CMK (cell line): ENCODE results near the gene CRELD1.
"Not testable (repeated sequence)": the region's sequence is repeated elsewhere in the genome, so short reads cannot be mapped to it uniquely, and the experiment has no call there.

Experiments used
- DNase-seq: peaks from one replicate; pipeline ENCODE4 v3.0.0-alpha.2; 2010; ENCODE audit warnings: low read depth

The CRELD1 gene

DNA sequence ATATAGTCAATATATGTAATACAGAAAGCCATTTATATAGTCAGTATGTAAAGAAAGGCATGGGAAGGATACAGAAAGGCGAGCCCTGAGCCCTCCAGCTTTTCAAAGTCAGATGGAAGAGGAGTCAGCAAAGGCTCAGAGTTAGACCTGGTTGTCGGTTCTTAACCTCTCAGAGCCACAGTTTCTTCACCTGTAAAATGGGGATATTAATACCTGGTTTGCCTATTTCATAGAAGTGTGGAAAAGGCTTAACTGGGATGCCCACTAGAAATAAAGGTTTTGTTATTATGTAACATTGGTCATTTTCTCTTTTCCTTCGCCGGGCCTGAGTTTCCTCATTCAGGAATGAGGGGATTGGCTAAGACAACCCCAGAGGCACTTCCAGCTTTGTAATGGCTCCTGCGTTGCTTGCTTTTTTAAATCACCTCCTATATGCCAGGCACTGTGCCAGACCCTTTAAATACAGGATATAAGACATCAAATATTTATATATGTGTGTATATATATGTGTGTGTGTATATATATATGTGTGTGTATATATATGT lies 2.4 kb downstream of the CRELD1 start:
- no peak for DNase-seq

GRCh38 chr3:9937486-9938238 lies 4.0 kb downstream of the CRELD1 start:
- no peak for DNase-seq

DNA sequence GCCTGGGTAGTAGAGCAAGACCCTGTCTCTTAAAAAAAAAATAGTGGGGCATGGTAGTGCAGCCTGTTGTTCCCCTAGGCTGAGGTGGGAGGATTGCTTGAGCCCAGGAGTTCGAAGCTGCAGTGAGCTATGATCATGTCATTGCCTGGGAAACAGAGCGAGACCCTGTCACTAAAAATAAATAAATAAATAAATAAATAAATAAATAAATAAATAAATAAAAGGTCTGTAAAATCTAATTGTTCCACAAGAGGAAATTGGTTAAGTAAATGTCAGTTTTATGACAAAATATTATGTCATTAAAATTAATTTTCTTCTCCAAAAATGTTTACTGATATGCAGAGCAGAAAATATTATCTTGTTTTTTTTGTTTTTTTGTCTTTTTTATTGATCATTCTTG lies 5.3 kb downstream of the CRELD1 start:
- DNase-seq: no peak

DNA sequence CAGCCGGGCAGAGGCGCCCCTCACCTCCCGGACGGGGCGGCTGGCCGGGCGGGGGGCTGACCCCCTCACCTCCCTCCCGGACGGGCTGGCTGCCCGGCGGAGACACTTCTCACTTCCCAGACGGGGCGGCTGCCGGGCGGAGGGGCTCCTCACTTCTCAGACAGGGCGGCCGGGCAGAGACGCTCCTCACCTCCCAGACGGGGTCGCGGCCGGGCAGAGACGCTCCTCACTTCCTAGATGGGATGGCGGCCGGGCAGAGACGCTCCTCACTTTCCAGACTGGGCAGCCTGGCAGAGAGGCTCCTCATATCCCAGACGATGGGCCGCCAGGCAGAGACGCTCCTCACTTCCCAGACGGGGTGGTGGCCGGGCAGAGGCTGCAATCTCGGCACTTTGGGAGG lies 6.3 kb downstream of the CRELD1 start:
- not testable (repeated sequence) for DNase-seq

GRCh38 chr3:9940746-9941145 lies 7.1 kb downstream of the CRELD1 start:
- DNase-seq: no peak

DNA sequence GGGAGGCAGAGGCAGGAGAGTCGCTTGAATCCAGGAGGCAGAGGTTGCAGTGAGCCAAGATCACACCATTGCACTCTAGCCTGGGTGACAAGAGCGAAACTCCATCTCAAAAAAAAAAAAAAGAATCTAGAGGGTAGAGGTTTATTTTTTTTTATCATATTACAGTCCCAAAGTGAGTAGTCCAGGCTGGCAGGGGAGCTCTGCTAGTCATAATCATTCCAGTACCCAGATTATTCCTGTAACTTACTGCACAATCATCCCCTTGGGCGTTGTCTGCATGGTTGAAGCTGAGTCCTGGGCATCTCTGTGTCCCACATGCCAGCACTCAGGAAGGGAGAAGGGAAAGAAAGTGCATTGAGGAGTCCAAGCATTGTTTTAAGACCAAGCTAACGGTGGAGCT lies 8.5 kb downstream of the CRELD1 start:
- no peak for DNase-seq

DNA sequence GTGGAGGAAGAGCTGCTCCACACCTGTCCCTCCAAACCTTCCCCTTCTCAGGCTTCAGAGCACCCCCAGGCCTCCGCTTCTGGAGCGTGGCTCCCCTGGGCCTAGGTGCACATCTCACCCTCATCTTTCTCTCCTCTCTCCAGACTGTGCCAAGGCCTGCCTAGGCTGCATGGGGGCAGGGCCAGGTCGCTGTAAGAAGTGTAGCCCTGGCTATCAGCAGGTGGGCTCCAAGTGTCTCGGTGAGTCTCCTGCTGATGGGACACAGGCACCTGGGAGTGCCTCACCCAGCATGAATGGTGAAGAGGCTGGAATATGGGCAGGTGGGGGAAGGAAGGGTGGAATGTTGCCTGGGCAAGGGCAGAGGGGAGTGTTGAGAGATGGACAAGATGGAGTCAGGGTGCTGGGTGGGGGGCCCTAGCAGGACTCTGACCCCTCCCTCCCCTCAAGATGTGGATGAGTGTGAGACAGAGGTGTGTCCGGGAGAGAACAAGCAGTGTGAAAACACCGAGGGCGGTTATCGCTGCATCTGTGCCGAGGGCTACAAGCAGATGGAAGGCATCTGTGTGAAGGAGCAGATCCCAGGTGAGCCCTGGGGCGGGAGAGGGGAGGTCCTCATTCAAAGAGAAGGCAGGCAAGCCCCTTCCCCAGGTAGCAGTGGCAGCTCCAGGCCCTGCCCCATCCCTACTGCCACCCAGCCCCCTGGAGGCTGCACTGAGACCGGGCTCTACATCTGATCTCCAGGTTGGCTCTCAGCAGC lies 9.5 kb downstream of the CRELD1 start:
- DNase-seq: no peak

GRCh38 chr3:9944271-9944670 lies 10.6 kb downstream of the CRELD1 start:
- DNase-seq: no peak

DNA sequence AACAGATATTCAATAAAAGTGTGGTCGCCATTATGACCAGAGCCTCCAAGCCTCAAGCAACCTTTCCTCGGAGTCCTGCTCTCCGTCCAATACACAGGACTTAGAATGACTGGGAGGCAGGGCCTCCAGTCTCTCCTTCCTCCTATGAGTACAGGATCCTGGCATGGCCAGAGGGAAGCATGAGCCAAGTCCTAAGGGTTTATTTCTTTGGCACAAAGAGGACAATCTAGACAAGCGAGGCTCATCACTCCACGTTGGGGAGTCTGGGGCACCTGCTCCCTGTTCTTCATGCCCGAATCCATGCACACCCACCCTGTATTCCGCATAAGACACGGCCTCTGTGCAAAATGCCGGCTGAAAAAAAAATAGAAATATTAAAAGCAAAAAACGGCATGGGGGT lies 11.7 kb downstream of the CRELD1 start:
- DNase-seq: no peak

DNA sequence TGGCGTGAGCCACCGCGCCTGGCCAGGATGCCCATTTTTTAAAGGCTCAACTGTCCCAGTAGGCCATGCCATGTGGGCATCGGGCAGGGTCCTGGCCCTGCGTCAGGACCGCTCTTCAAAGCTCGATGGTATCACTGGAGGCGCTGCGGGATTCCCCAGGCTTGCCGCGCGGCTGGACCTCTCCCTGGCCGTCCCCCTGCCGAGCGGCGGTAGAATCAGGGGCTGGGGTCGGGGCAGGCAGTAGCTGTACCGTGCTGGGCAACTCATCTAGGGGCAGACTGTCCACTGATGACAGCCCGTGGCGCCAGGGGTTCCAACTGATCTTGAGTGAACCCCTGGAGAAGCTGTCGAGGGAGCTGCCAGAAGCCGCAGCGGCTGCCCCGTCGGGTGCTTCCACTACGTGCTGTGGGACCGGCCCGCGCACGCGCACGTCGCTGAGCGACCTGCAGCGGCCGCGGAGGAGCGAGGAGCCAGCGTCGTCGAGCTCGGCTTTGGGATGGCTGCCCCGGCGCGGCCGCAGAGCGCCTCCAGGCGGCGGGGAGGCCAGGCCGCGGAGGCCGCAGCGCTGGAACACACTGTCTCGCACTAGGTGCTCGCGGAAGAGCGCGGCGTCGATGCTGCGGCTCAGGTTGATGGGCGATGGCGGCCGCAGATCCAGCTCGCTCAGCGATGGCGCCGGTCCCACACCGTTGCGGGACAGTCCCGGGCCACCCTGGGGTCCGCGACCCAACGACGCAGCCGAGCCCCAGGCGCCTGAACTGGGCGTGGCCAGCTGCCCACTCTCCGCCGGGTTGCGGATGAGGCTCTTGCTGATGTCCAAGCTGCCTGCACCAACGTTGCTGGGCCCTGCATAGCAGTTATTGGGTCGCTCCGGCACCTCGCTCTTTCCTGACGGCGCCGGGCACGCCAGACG lies 12.7 kb downstream of the CRELD1 start:
- DNase-seq: peak; percentile 80

- no peak for DNase-seq
Measured at GRCh38 chr3:9947025-9947995, 13.7 kb downstream of the CRELD1 start.

- no peak for DNase-seq
Measured at GRCh38 chr3:9948586-9948985, 15.0 kb downstream of the CRELD1 start.

DNA sequence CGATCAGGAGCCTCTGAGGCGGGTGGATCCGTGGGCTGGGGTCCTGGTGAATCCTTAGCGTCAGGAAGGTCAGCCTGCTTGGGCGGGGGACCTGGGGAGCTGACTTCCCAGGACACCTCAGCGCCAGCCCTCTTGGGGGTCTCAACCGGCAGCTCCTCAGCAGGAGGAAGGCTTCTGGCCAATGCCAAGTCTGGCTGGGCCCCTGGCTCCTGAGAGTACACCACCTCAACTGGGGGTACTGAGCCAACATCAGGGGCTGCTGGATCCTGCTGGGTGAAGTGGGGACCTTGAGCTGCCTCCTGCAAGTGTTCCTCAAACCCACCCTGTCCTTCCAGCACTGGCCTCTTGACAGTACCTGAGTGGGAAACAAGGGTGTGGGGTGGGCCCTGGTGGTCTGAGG lies 15.5 kb downstream of the CRELD1 start:
- no peak for DNase-seq

DNA sequence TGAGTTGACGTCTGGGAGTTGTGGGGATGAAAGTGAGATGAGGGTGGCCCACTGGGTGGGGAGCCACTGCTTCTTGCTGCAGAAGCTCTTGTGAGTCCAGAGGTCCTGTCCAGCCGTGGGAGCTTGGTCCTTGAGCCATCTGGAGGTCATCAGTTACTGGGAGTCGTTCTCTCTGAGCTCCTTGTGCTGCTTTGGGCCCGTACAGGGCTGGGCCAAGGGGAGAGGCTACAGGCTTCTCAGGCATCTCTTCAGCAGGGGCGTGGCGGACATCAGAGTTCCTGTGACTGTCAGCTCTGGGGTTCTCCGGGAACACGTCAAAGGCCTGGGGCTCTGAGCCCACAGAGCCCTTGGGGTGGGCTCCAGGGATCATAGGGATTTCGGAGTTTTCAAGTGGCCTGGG lies 16.0 kb downstream of the CRELD1 start:
- no peak for DNase-seq

GRCh38 chr3:9951126-9951525 lies 17.5 kb downstream of the CRELD1 start:
- DNase-seq: no peak

DNA sequence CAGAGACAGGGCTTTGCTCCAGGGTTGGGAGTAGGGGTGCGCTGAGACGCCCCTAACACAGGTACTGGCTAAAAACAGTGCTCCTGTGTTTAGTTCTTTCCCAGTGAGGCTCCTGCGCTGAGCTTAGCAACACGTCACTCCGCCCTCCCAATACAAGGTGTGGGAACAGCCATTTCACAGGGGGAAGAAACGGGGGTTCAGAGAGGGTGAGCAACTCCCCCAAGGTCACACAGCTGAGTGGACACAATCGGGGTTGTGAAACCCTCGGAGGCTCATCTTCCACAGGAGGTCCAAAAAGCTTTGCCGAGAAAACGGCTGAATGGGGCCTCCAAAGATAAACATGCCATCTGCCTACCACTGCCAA lies 17.9 kb downstream of the CRELD1 start:
- DNase-seq: no peak

DNA sequence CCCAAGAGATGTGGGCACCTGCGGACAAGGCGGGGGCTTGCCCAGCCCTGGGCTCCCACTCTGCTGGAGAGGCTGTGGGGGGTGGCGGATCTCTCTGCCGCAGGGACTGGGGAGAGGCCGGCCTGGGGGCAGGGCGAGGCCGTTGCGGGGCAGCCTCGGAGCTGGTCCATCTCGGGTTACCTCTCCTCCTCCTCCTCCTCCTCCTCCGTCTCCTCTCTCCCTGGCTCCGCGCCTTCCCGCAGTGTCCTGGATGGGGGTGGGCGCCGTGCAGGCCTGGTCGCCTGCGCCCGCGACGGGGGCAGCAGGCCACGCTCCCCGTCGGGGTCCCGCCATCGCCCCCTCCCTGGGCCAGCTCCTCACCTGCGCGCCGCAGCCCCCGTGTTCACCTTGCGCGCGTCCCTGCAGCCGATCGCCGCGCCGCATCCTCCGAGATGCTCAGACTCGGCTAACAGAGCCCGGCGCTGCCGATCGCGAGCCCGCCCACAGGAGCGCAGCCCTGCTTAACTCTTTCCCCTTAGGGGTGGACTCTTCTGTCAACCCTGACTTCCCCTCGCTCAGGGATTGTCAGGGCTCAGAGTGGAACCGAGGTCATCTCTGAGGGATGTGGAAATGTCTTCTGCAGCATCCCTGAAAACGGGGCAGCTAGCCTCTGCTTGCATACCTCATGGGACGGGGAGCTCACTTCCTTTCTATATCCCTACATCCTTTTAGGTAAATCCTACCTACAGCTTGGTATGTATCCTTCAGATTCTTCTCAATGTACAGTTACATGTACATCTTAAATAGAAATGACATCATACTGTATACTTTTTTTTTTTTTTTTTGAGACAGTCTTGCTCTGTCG lies 18.6 kb downstream of the CRELD1 start, which contains the start of gene PRRT3:
Gene PRRT3 (minus strand): TSS at position 447 of the 844 bp plus-strand sequence. CDS start 2,293 bp downstream, outside the sequence.
- no peak for DNase-seq

DNA sequence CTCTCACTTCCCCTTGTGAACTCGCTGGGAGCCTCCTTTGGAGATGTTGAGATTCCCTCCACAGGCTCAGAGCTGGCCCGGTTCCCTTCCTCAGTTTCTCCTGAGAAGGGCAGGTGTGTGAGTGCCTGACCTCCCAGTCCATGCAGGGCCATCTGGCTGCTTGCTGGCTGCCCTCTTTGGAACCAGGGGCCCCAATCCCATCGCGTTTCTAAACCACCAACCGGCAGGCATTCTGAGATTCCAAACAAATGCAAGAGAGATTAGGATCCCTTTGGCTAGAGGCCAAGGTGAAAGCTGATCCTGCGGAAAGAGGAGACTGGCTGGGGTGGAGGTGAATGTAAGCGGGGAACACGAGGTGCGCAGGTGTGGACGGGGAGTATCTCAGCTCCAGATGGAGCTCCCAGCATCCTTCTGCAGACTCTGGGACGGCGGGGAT lies 21.5 kb downstream of the CRELD1 start:
- DNase-seq: no peak

DNA sequence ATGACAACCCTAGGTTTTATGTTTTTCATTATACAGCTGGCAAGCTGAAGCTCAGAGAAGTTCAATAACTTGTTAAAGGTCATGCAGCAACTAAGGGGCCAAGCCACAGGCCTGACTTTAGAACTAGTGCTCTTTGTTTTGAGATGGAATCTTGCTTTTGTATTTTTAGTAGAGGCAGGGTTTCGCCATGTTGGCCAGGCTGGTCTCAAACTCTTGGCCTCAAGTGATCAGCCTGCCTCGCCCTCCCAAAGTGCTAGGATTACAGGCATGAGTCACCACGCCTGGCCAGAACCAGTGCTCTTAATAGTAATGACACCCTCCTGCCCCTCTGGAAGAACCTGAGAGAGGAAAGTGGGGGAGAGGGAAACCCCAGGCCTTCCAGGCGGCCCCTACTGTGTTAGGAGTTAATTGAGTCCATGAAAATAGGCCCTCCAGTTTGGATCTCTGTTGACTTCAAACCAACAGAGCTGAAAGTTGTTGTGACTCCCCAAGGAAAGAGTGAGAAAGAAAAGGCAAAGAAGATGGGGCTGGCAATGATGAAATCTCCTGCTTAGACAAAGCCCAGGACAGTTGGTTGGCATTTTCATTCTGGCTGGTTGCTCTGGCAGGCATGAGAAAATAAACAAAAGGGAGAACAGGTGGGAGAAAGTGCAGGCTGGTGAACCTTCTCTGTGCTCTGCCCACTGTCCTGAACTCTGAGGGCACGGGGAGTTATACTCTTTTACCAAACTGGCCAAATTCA lies 22.1 kb downstream of the CRELD1 start:
- DNase-seq: no peak
